GM18909 (cell line): ENCODE results near the gene COA8.

Experiments
- ATAC-seq: cut with Tn5 transposase; IDR thresholded peaks from one replicate; pipeline ENCODE4 v1.9.1; 2021; ENCODE audit warnings: mild to moderate bottlenecking; ENCODE audit not compliant: unreplicated experiment, poor library complexity

The COA8 gene

GRCh38 chr14:103547941-103548462, 14.8 kb upstream of the COA8 start:
- no peak for ATAC-seq

- no peak for ATAC-seq
Observed at GRCh38 chr14:103548463-103549351, 14.1 kb upstream of the COA8 start.

- ATAC-seq: no peak
Observed at GRCh38 chr14:103549361-103550311, 13.1 kb upstream of the COA8 start.

GRCh38 chr14:103550451-103551337, 12.1 kb upstream of the COA8 start:
- ATAC-seq: no peak

GRCh38 chr14:103551338-103551762, 11.4 kb upstream of the COA8 start:
- no peak for ATAC-seq

- no peak for ATAC-seq
Observed at GRCh38 chr14:103552011-103552845, 10.5 kb upstream of the COA8 start.

- ATAC-seq: no peak
Observed at GRCh38 chr14:103552846-103553210, 9.9 kb upstream of the COA8 start.

GRCh38 chr14:103555559-103556337, 7.0 kb upstream of the COA8 start:
- ATAC-seq: no peak

GRCh38 chr14:103556946-103557758, 5.6 kb upstream of the COA8 start:
- ATAC-seq: no peak

GRCh38 chr14:103558071-103558882, 4.5 kb upstream of the COA8 start:
- ATAC-seq: no peak

- no peak for ATAC-seq
Observed at GRCh38 chr14:103559766-103560165, 3.0 kb upstream of the COA8 start.

- ATAC-seq: no peak
Observed at GRCh38 chr14:103560691-103561090, 2.1 kb upstream of the COA8 start.

GRCh38 chr14:103561381-103562178, 1.2 kb upstream of the COA8 start:
- peak; percentile 23 for ATAC-seq

- peak; percentile 25 for ATAC-seq
Observed at GRCh38 chr14:103562179-103562428, 656 bp upstream of the COA8 start.

GRCh38 chr14:103563226-103563620, 463 bp downstream of the COA8 start:
- ATAC-seq: no peak

- ATAC-seq: no peak
Observed at GRCh38 chr14:103563844-103564505, 1.2 kb downstream of the COA8 start.
